Smooth muscle cell of bladder (primary cell): ENCODE measurements around the gene PDCD10. TPM values are rescaled to one million over a fixed set of nuclear protein-coding genes. Genes with fewer than 3 reads are reported as not detected.

Experiments
- total RNA-seq: library from RNA; depleted of rRNA; stranded (reverse); fragments of >200 nt; gene quantifications from 2 replicates; pipeline ENCODE4 v1.2.3, GENCODE V29; 2014

Gene PDCD10
- total RNA-seq = 43.7 and 45.8 TPM in 2 replicates

GRCh38 chr3:167734498-167735232, at the start of gene PDCD10:
Gene PDCD10, minus strand, starts transcription at chr3:167734892. Its CDS starts 14,735 bp downstream, at chr3:167720157.

GRCh38 chr3:167735233-167736138, 794 bp upstream of the PDCD10 start, which contains the start of gene SERPINI1:
Gene SERPINI1, plus strand, starts transcription at chr3:167735721. Its CDS starts 53,408 bp downstream, at chr3:167789129.

GRCh38 chr3:167653760-167654159, 80.9 kb downstream of the PDCD10 start, which contains the start of gene WDR49:
Gene WDR49, minus strand, starts transcription at chr3:167653942. Its CDS starts 517 bp downstream, at chr3:167653425.

Other genes with a start within 250 kb of the PDCD10 start
- gene WDR49, start 81.0 kb downstream of the PDCD10 start, total RNA-seq = under 0.01 and 0.09 TPM in 2 replicates
- gene SERPINI1, start 829 bp upstream of the PDCD10 start, total RNA-seq = 1.7 and 2.7 TPM in 2 replicates